Liver (tissue), 9 donors: ENCODE data around the gene GUCD1. TPM values are rescaled to one million over a fixed set of nuclear protein-coding genes. Genes with fewer than 3 reads are reported as not detected.

Source experiments
- DNase-seq: peaks from one replicate; pipeline ENCODE4 v3.0.0-alpha.2; 2017; ENCODE audit warnings: low spot score
- H3K27ac ChIP-seq, 2 donors: one replicate each; pipeline ENCODE4 v1.7.0; 2013; ENCODE audit warnings: inconsistent platforms in 2 of 2, low read length in 2 of 2, control low read depth in 1 of 2, low read depth in 1 of 2, mild to moderate bottlenecking in 1 of 2
- H3K27me3 ChIP-seq, 4 donors: one replicate each; pipeline versions ENCODE4 v1.6.1 to v1.7.0; 2013; ENCODE audit warnings: low read length in 3 of 4, inconsistent platforms in 1 of 4, mild to moderate bottlenecking in 1 of 4, moderate library complexity in 1 of 4; ENCODE audit not compliant: control insufficient read depth in 4 of 4, insufficient read depth in 4 of 4
- H3K36me3 ChIP-seq, 4 donors: one replicate each; pipeline versions ENCODE4 v1.6.1 to v1.7.0; 2013; ENCODE audit warnings: low read length in 3 of 4, mild to moderate bottlenecking in 3 of 4, low read depth in 1 of 4, moderate library complexity in 1 of 4; ENCODE audit not compliant: control insufficient read depth in 4 of 4, insufficient read depth in 3 of 4
- H3K4me1 ChIP-seq, 4 donors: one replicate each; pipeline versions ENCODE4 v1.6.1 to v1.7.0; 2013; ENCODE audit warnings: low read length in 3 of 4, mild to moderate bottlenecking in 3 of 4, moderate library complexity in 1 of 4; ENCODE audit not compliant: control insufficient read depth in 4 of 4, insufficient read depth in 4 of 4
- H3K4me3 ChIP-seq, 3 donors: one replicate each; pipeline versions ENCODE4 v1.6.1 to v1.7.0; 2013; ENCODE audit warnings: low read length in 3 of 3, control low read depth in 1 of 3, low read depth in 1 of 3, mild to moderate bottlenecking in 1 of 3
- H3K9ac ChIP-seq, 2 donors: one replicate each; pipeline ENCODE4 v1.7.0; 2013; ENCODE audit warnings: low read length in 2 of 2, mild to moderate bottlenecking in 2 of 2, moderate library complexity in 2 of 2, control low read depth in 1 of 2, low read depth in 1 of 2
- H3K9me3 ChIP-seq, 4 donors: one replicate each; pipeline versions ENCODE4 v1.6.1 to v1.7.0; 2013; ENCODE audit warnings: low read length in 3 of 4; ENCODE audit not compliant: control insufficient read depth in 4 of 4
- ATF3 ChIP-seq: IDR thresholded peaks from 2 replicates; pipeline ENCODE4 v1.6.1; 2016; ENCODE audit warnings: antibody characterized with exemption
- CTCF ChIP-seq: fragments of 150-350 bp; IDR thresholded peaks from 2 replicates; pipeline ENCODE4 v1.5.1; 2017; ENCODE audit warnings: improper control_type of control experiment, low read depth, low read length; ENCODE audit not compliant: missing input control
- EGR1 ChIP-seq, 2 donors: IDR thresholded peaks; 2 replicates each; pipeline ENCODE4 v1.6.1; 2016 to 2018; ENCODE audit warnings: antibody characterized with exemption in 2 of 2, low read depth in 2 of 2
- FOXA1 ChIP-seq: IDR thresholded peaks from 2 replicates; pipeline ENCODE4 v1.6.1; 2016; ENCODE audit warnings: antibody characterized with exemption
- FOXA2 ChIP-seq: IDR thresholded peaks from 2 replicates; pipeline ENCODE4 v1.6.1; 2016; ENCODE audit warnings: antibody characterized with exemption
- GABPA ChIP-seq, 2 donors: IDR thresholded peaks in 1 of 2; conservative IDR thresholded peaks in 1 of 2; 2 replicates each; pipeline ENCODE4 v1.6.1; 2016; ENCODE audit warnings: antibody characterized with exemption in 2 of 2, mild to moderate bottlenecking in 1 of 2, moderate library complexity in 1 of 2
- HNF4A ChIP-seq, 2 donors: conservative IDR thresholded peaks; 2 replicates each; pipeline ENCODE4 v1.6.1; 2016; ENCODE audit warnings: antibody characterized with exemption in 2 of 2, mild to moderate bottlenecking in 2 of 2
- HNF4G ChIP-seq: IDR thresholded peaks from 2 replicates; pipeline ENCODE4 v1.6.1; 2016; ENCODE audit warnings: antibody characterized with exemption
- JUND ChIP-seq, 2 donors: IDR thresholded peaks; 2 replicates each; pipeline ENCODE4 v1.6.1; 2016; ENCODE audit warnings: antibody characterized with exemption in 2 of 2
- MAX ChIP-seq: IDR thresholded peaks from 2 replicates; pipeline ENCODE4 v1.6.1; 2016; ENCODE audit warnings: antibody characterized with exemption
- NR2F2 ChIP-seq: IDR thresholded peaks from 2 replicates; pipeline ENCODE4 v1.6.1; 2016; ENCODE audit warnings: antibody characterized with exemption
- RAD21 ChIP-seq, 2 donors: IDR thresholded peaks; 2 replicates each; pipeline ENCODE4 v1.6.1; 2016; ENCODE audit warnings: antibody characterized with exemption in 2 of 2, mild to moderate bottlenecking in 2 of 2
- REST ChIP-seq: IDR thresholded peaks from 2 replicates; pipeline ENCODE4 v1.6.1; 2016; ENCODE audit warnings: antibody characterized with exemption, mild to moderate bottlenecking
- RXRA ChIP-seq, 2 donors: IDR thresholded peaks; 2 replicates each; pipeline ENCODE4 v1.6.1; 2017 to 2018; ENCODE audit warnings: antibody characterized with exemption in 2 of 2, mild to moderate bottlenecking in 1 of 2
- SP1 ChIP-seq: IDR thresholded peaks from 2 replicates; pipeline ENCODE4 v1.6.1; 2018; ENCODE audit warnings: antibody characterized with exemption, mild to moderate bottlenecking
- TAF1 ChIP-seq: conservative IDR thresholded peaks from 2 replicates; pipeline ENCODE4 v1.6.1; 2016; ENCODE audit warnings: antibody characterized with exemption, mild to moderate bottlenecking
- YY1 ChIP-seq: IDR thresholded peaks from 2 replicates; pipeline ENCODE4 v1.6.1; 2016; ENCODE audit warnings: antibody characterized with exemption, mild to moderate bottlenecking
- ZBTB33 ChIP-seq: IDR thresholded peaks from 2 replicates; pipeline ENCODE4 v1.6.1; 2016; ENCODE audit warnings: antibody characterized with exemption
- WGBS: extraction: QIAGEN DNeasy Blood & Tissue Kit; methylation state at CpG from one replicate; pipeline ENCODE4 v1.1.7; 2013; 5-methylcytosine and 5-hydroxymethylcytosine counted together
- polyA plus RNA-seq, 2 donors: library from polyadenylated mRNA; stranded (reverse) in 1 of 2; unstranded in 1 of 2; fragments of 200-250 nt in 1 of 2; fragments of >200 nt in 1 of 2; fragmentation: Nextera tagmentation in 1 of 2; extraction: Ambion mirVana in 1 of 2; gene quantifications; one replicate each; pipeline versions ENCODE4 v1.2.1 to v1.2.3, GENCODE V29; 2013 to 2015
- total RNA-seq, 2 donors: library from RNA; depleted of rRNA; stranded (reverse); fragments of >200 nt; gene quantifications; one replicate each; pipeline ENCODE4 v1.2.3, GENCODE V29; 2014
- donor health status: healthy.
- donor health status: healthy.
- donor health status: healthy.
- donor health status: healthy.
- donor health status: healthy.

Gene GUCD1
- total and polyA plus RNA-seq, 4 donors, result 118 to 202 (median 179) TPM

- no peak for TF ChIP-seq EGR1 (IDR thresholded peaks at IDR 0.05; ENCODE audit: low read depth in 2 of 2)
Measured at GRCh38 chr22:24566899-24567511, 12.1 kb upstream of the GUCD1 start (continued).

- Histone ChIP-seq H3K4me1 (peaks cover 2 to 55% (median 33%) of the 10 kb centered on the region in 4 donors), H3K36me3 (peaks cover 10 to 24% (median 13%) of the 10 kb centered on the region in 4 donors), H3K27me3 (no peaks in the 10 kb centered on the region), H3K9me3 (no peaks in the 10 kb centered on the region), H3K4me3 (no peak overlapping the region), H3K9ac (no peak overlapping the region), H3K27ac (peak overlapping the region; percentile 9 to 19)
- peak; percentile 4 to 57 for TF ChIP-seq HNF4A (conservative IDR thresholded peaks at IDR 0.05)
- peak in 1 of 2 donors; percentile 4 for TF ChIP-seq GABPA (IDR thresholded peaks at IDR 0.05 in 1 of 2, conservative IDR thresholded peaks at IDR 0.05 in 1 of 2)
- TF ChIP-seq RAD21 (IDR thresholded peaks at IDR 0.05), result no peak
- no peak for TF ChIP-seq HNF4G
- peak in 1 of 2 donors; percentile 35 for TF ChIP-seq RXRA (IDR thresholded peaks at IDR 0.05)
- 63% methylated on average over 2 of the region's 2 CpGs for WGBS
- no peak for DNase-seq
Measured at GRCh38 chr22:24565077-24565476, 10.1 kb upstream of the GUCD1 start.

GRCh38 chr22:24564376-24565058, 9.6 kb upstream of the GUCD1 start:
- WGBS, result 28% methylated on average over 2 of the region's 2 CpGs
- Histone ChIP-seq H3K27ac (peak overlapping the region; percentile 66 to 72), H3K36me3 (peaks cover 6 to 24% (median 14%) of the 10 kb centered on the region in 4 donors), H3K9ac (no peak overlapping the region), H3K27me3 (no peaks in the 10 kb centered on the region), H3K4me3 (no peak overlapping the region), H3K4me1 (peaks cover 0 to 51% (median 34%) of the 10 kb centered on the region in 4 donors), H3K9me3 (no peaks in the 10 kb centered on the region)
- peak; percentile 62 to 80 for TF ChIP-seq RXRA (IDR thresholded peaks at IDR 0.05)
- peak; percentile 57 for TF ChIP-seq ZBTB33
- TF ChIP-seq YY1, result peak; percentile 57
- peak; percentile 64 for TF ChIP-seq SP1
- peak; percentile 83 to 89 for TF ChIP-seq HNF4A (conservative IDR thresholded peaks at IDR 0.05)
- peak in 1 of 2 donors; percentile 61 for TF ChIP-seq JUND (IDR thresholded peaks at IDR 0.05)
- TF ChIP-seq MAX, result peak; percentile 49
- TF ChIP-seq FOXA2, result no peak
- TF ChIP-seq ATF3, result no peak
- no peak for TF ChIP-seq REST
- TF ChIP-seq RAD21 (IDR thresholded peaks at IDR 0.05), result peak; percentile 32 to 34
- TF ChIP-seq HNF4G, result peak; percentile 16
- no peak for TF ChIP-seq FOXA1
- no peak for TF ChIP-seq TAF1
- TF ChIP-seq GABPA (IDR thresholded peaks at IDR 0.05 in 1 of 2, conservative IDR thresholded peaks at IDR 0.05 in 1 of 2), result peak in 1 of 2 donors; percentile 45
- TF ChIP-seq NR2F2, result no peak
- no peak for TF ChIP-seq EGR1 (IDR thresholded peaks at IDR 0.05; ENCODE audit: low read depth in 2 of 2)
- TF ChIP-seq CTCF, result no peak
- DNase-seq, result no peak
